Bronchial epithelial cell (primary cell): ENCODE results near the gene SEL1L3. TPM values are rescaled to one million over a fixed set of nuclear protein-coding genes. Genes with fewer than 3 reads are reported as not detected.
"Not testable (repeated sequence)": the region's sequence is repeated elsewhere in the genome, so short reads cannot be mapped to it uniquely, and the experiment has no call there.

Source experiments
- DNase-seq: peaks from one replicate; pipeline ENCODE4 v3.0.0-alpha.2; 2010; ENCODE audit warnings: low read depth
- FAIRE-seq: peaks from 2 replicates; lab custom pipeline; 2011; peaks lifted over from hg19 to GRCh38; lab: Jason Lieb, UNC
- H3K27me3 ChIP-seq: 2 replicates; pipeline ENCODE4 v1.5.1; 2011; ENCODE audit warnings: low read length; ENCODE audit not compliant: control insufficient read depth, insufficient read depth
- H3K36me3 ChIP-seq: 2 replicates; pipeline ENCODE4 v1.5.1; 2011; ENCODE audit warnings: low read length; ENCODE audit not compliant: control insufficient read depth, insufficient read depth
- H3K4me3 ChIP-seq: 2 replicates; pipeline ENCODE4 v1.5.1; 2011; ENCODE audit warnings: mild to moderate bottlenecking, low read depth, low read length, control low read depth
- CTCF ChIP-seq: IDR thresholded peaks from 2 replicates; pipeline ENCODE4 v1.5.1; 2011; ENCODE audit warnings: mild to moderate bottlenecking, moderate library complexity, low read length, control low read depth, inconsistent platforms; ENCODE audit not compliant: insufficient read depth, severe bottlenecking
- total RNA-seq: library from RNA; depleted of rRNA; stranded (reverse); fragments of >200 nt; gene quantifications from 2 replicates; pipeline ENCODE4 v1.2.1, GENCODE V29; 2014

SEL1L3 gene
- total RNA-seq: 92.8 and 117 TPM in 2 replicates

GRCh38 chr4:25862411-25863346 is at the start of gene SEL1L3:
TSS of gene SEL1L3 (minus strand) at chr4:25862988. CDS start at chr4:25862836, 152 bp downstream.
- TF ChIP-seq CTCF: no peak
- Histone ChIP-seq H3K27me3 (no peaks in the 10 kb centered on the region), H3K36me3 (no peaks in the 10 kb centered on the region), H3K4me3 (peak within 1 kb of the TSS; percentile 73)
- FAIRE-seq (no peak), DNase-seq (no peak)

GRCh38 chr4:25911356-25911755 is 48.6 kb upstream of the SEL1L3 start:
- FAIRE-seq (no peak), DNase-seq (no peak)
- Histone ChIP-seq H3K36me3 (no peaks in the 10 kb centered on the region), H3K4me3 (no peak overlapping the region), H3K27me3 (no peaks in the 10 kb centered on the region)
- TF ChIP-seq CTCF: no peak

GRCh38 chr4:25908491-25908901 is 45.7 kb upstream of the SEL1L3 start:
- no peak for TF ChIP-seq CTCF
- Histone ChIP-seq H3K4me3 (no peak overlapping the region), H3K27me3 (no peaks in the 10 kb centered on the region), H3K36me3 (no peaks in the 10 kb centered on the region)
- FAIRE-seq: no peak
- peak; percentile 91 for DNase-seq

- H3K36me3 ChIP-seq, H3K4me3 ChIP-seq, DNase-seq, FAIRE-seq, H3K27me3 ChIP-seq: not testable (repeated sequence)
Observed at GRCh38 chr4:25906113-25906512, 43.3 kb upstream of the SEL1L3 start.

GRCh38 chr4:25905371-25905770 is 42.6 kb upstream of the SEL1L3 start:
- FAIRE-seq: no peak
- TF ChIP-seq CTCF: no peak

GRCh38 chr4:25904748-25905082 is 41.9 kb upstream of the SEL1L3 start:
- DNase-seq (no peak), FAIRE-seq (no peak)

More at GRCh38 chr4:25905371-25905770, 42.6 kb upstream of the SEL1L3 start:
- DNase-seq: no peak
- H3K4me3 ChIP-seq: no peak overlapping the region
- H3K36me3 ChIP-seq: no peaks in the 10 kb centered on the region
- H3K27me3 ChIP-seq: no peaks in the 10 kb centered on the region

More at GRCh38 chr4:25904748-25905082, 41.9 kb upstream of the SEL1L3 start:
- H3K36me3 ChIP-seq: no peaks in the 10 kb centered on the region
- no peak overlapping the region for H3K4me3 ChIP-seq
- no peak for TF ChIP-seq CTCF
- no peaks in the 10 kb centered on the region for H3K27me3 ChIP-seq
